Ecto neural progenitor cell (in vitro differentiated cells): Measurements from ENCODE around the gene TBC1D9B.
A peak's percentile ranks its signal among the peaks of the same experiment; 100 is the strongest.

Experiments
- DNase-seq: peaks from one replicate; pipeline ENCODE4 v3.0.0-alpha.2; 2018; ENCODE audit warnings: low spot score

The TBC1D9B gene

GRCh38 chr5:179906795-179907555 lies 722 bp downstream of the TBC1D9B start:
- peak; percentile 60 for DNase-seq

GRCh38 chr5:179906294-179906794 lies 1.4 kb downstream of the TBC1D9B start:
- no peak for DNase-seq

GRCh38 chr5:179905161-179905560 lies 2.5 kb downstream of the TBC1D9B start:
- DNase-seq, result no peak

GRCh38 chr5:179904463-179905160 lies 3.1 kb downstream of the TBC1D9B start:
- DNase-seq, result no peak

GRCh38 chr5:179902763-179903158 lies 4.9 kb downstream of the TBC1D9B start:
- DNase-seq, result no peak

GRCh38 chr5:179901915-179902762 lies 5.6 kb downstream of the TBC1D9B start:
- no peak for DNase-seq

GRCh38 chr5:179901462-179901861 lies 6.2 kb downstream of the TBC1D9B start:
- DNase-seq, result no peak

- no peak for DNase-seq
Observed at GRCh38 chr5:179900711-179901110, 7.0 kb downstream of the TBC1D9B start.

- no peak for DNase-seq
Observed at GRCh38 chr5:179900206-179900605, 7.5 kb downstream of the TBC1D9B start.

GRCh38 chr5:179895861-179896260 lies 11.8 kb downstream of the TBC1D9B start:
- DNase-seq, result no peak

- DNase-seq, result no peak
Observed at GRCh38 chr5:179893958-179894895, 13.5 kb downstream of the TBC1D9B start.

- no peak for DNase-seq
Observed at GRCh38 chr5:179893076-179893957, 14.4 kb downstream of the TBC1D9B start.

GRCh38 chr5:179892255-179892654 lies 15.4 kb downstream of the TBC1D9B start:
- no peak for DNase-seq

GRCh38 chr5:179890751-179891682 lies 16.7 kb downstream of the TBC1D9B start:
- DNase-seq, result no peak

GRCh38 chr5:179889885-179890284 lies 17.8 kb downstream of the TBC1D9B start:
- no peak for DNase-seq

GRCh38 chr5:179887802-179888201 lies 19.9 kb downstream of the TBC1D9B start:
- no peak for DNase-seq

GRCh38 chr5:179887095-179887494 lies 20.6 kb downstream of the TBC1D9B start:
- DNase-seq, result no peak

GRCh38 chr5:179886190-179886911 lies 21.3 kb downstream of the TBC1D9B start:
- DNase-seq, result no peak
